OCI-LY3 (cell line): Measurements from ENCODE around the gene LYSMD2.

Source experiments
- H2AFZ ChIP-seq: fragments of 200-600, 300-600 bp; shearing (Covaris generic); 2 replicates; pipeline ENCODE4 v1.6.0; 2014; ENCODE audit warnings: antibody characterized with exemption, low read depth, low read length
- H3K27ac ChIP-seq: fragments of 200-600, 300-600 bp; sonication (generic); 2 replicates; pipeline ENCODE4 v1.5.1; 2014; ENCODE audit warnings: mild to moderate bottlenecking, low read length, moderate library complexity, mixed read lengths
- H3K27me3 ChIP-seq: fragments of 200-600, 300-600 bp; sonication (generic); 2 replicates; pipeline ENCODE4 v1.6.1; 2014; ENCODE audit warnings: low read depth, low read length, mixed read lengths
- H3K36me3 ChIP-seq: fragments of 200-600, 300-600 bp; sonication (generic); replicated peaks from 2 replicates; pipeline ENCODE3; 2014; ENCODE audit warnings: low read depth, low read length, mixed read lengths
- H3K4me1 ChIP-seq: fragments of 300-600, 200-600 bp; sonication (generic); 2 replicates; pipeline ENCODE4 v1.6.1; 2014; ENCODE audit warnings: low read length, mixed read lengths
- H3K4me2 ChIP-seq: fragments of 200-600, 300-600 bp; sonication (generic); 2 replicates; pipeline ENCODE4 v1.6.1; 2014; ENCODE audit warnings: low read length, mixed read lengths
- H3K4me3 ChIP-seq: fragments of 300-600, 200-600 bp; sonication (generic); 2 replicates; pipeline ENCODE4 v1.5.1; 2014; ENCODE audit warnings: antibody characterized with exemption, mild to moderate bottlenecking, low read length, moderate library complexity
- H3K79me2 ChIP-seq: fragments of 300-600, 200-600 bp; shearing (Covaris generic); 2 replicates; pipeline ENCODE4 v1.6.1; 2014; ENCODE audit warnings: mild to moderate bottlenecking, low read length, mixed read lengths
- H3K9ac ChIP-seq: fragments of 300-600, 200-600 bp; shearing (Covaris generic); 2 replicates; pipeline ENCODE4 v1.6.0; 2014; ENCODE audit warnings: mild to moderate bottlenecking, low read length, moderate library complexity
- H3K9me3 ChIP-seq: fragments of 200-600, 300-600 bp; shearing (Covaris generic); 2 replicates; pipeline ENCODE4 v1.6.1; 2014; ENCODE audit warnings: low read length, mixed read lengths; ENCODE audit not compliant: insufficient read depth
- H4K20me1 ChIP-seq: fragments of 200-600, 300-600 bp; sonication (generic); 2 replicates; pipeline ENCODE4 v1.6.1; 2016; ENCODE audit warnings: low read length, mixed read lengths; ENCODE audit not compliant: insufficient read depth
- EZH2phosphoT487 ChIP-seq: fragments of 200-600 bp; shearing (Covaris generic); IDR thresholded peaks from 2 replicates; pipeline ENCODE4 v1.6.1; 2018; ENCODE audit warnings: antibody characterized with exemption, mixed run types, low read depth
- TF ChIP-seq, protein P1 (sequence below): fragments of 200-600, 300-600 bp; sonication (generic); IDR thresholded peaks from 2 replicates; pipeline ENCODE4 v1.5.1; 2014; ENCODE audit warnings: antibody characterized with exemption, low read length, low read depth

Gene LYSMD2

GRCh38 chr15:51720201-51720995, 17.1 kb downstream of the LYSMD2 start:
- Histone ChIP-seq H3K4me1 (no peaks in the 10 kb centered on the region), H3K27ac (no peak overlapping the region), H3K79me2 (0 out of 2 replicates have a peak, but pooled peaks cover 3% of the 10 kb centered on the region), H3K9me3 (no peaks in the 10 kb centered on the region), H3K4me2 (no peak overlapping the region), H3K4me3 (no peak overlapping the region), H4K20me1 (no peaks in the 10 kb centered on the region), H3K9ac (no peak overlapping the region), H3K36me3 (peaks cover 34% of the 10 kb centered on the region), H2AFZ (no peak overlapping the region), H3K27me3 (no peaks in the 10 kb centered on the region)
- TF ChIP-seq, protein P1, sequence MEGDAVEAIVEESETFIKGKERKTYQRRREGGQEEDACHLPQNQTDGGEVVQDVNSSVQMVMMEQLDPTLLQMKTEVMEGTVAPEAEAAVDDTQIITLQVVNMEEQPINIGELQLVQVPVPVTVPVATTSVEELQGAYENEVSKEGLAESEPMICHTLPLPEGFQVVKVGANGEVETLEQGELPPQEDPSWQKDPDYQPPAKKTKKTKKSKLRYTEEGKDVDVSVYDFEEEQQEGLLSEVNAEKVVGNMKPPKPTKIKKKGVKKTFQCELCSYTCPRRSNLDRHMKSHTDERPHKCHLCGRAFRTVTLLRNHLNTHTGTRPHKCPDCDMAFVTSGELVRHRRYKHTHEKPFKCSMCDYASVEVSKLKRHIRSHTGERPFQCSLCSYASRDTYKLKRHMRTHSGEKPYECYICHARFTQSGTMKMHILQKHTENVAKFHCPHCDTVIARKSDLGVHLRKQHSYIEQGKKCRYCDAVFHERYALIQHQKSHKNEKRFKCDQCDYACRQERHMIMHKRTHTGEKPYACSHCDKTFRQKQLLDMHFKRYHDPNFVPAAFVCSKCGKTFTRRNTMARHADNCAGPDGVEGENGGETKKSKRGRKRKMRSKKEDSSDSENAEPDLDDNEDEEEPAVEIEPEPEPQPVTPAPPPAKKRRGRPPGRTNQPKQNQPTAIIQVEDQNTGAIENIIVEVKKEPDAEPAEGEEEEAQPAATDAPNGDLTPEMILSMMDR, result no peak
- no peak for TF ChIP-seq EZH2phosphoT487

GRCh38 chr15:51718746-51719145, 18.7 kb downstream of the LYSMD2 start:
- peaks cover 30% of the 10 kb centered on the region for H3K36me3 ChIP-seq
- no peak overlapping the region for H3K27ac ChIP-seq
- H2AFZ ChIP-seq, result no peak overlapping the region
- H3K4me1 ChIP-seq, result no peaks in the 10 kb centered on the region
- H3K9ac ChIP-seq, result no peak overlapping the region
- no peaks in the 10 kb centered on the region for H3K79me2 ChIP-seq
- no peaks in the 10 kb centered on the region for H3K27me3 ChIP-seq
- TF ChIP-seq, protein P1, result no peak
- TF ChIP-seq EZH2phosphoT487, result no peak
- H3K9me3 ChIP-seq, result no peaks in the 10 kb centered on the region
- no peak overlapping the region for H3K4me3 ChIP-seq
- H4K20me1 ChIP-seq, result no peaks in the 10 kb centered on the region
- H3K4me2 ChIP-seq, result no peak overlapping the region

- peaks cover 26% of the 10 kb centered on the region for H3K36me3 ChIP-seq
- no peaks in the 10 kb centered on the region for H3K4me1 ChIP-seq
- H3K4me3 ChIP-seq, result no peak overlapping the region
- no peaks in the 10 kb centered on the region for H3K79me2 ChIP-seq
- no peak overlapping the region for H2AFZ ChIP-seq
- H4K20me1 ChIP-seq, result no peaks in the 10 kb centered on the region
- no peaks in the 10 kb centered on the region for H3K9me3 ChIP-seq
- H3K27ac ChIP-seq, result no peak overlapping the region
- no peaks in the 10 kb centered on the region for H3K27me3 ChIP-seq
- H3K9ac ChIP-seq, result no peak overlapping the region
- TF ChIP-seq, protein P1, result no peak
- TF ChIP-seq EZH2phosphoT487, result no peak
- no peak overlapping the region for H3K4me2 ChIP-seq
Measured at GRCh38 chr15:51718219-51718618, 19.2 kb downstream of the LYSMD2 start.

GRCh38 chr15:51714911-51715310, 22.5 kb downstream of the LYSMD2 start:
- no peak overlapping the region for H3K9ac ChIP-seq
- no peak overlapping the region for H3K4me3 ChIP-seq
- no peak overlapping the region for H3K4me2 ChIP-seq
- no peaks in the 10 kb centered on the region for H3K79me2 ChIP-seq
- H3K27me3 ChIP-seq, result no peaks in the 10 kb centered on the region
- no peaks in the 10 kb centered on the region for H3K9me3 ChIP-seq
- no peak overlapping the region for H2AFZ ChIP-seq
- no peak overlapping the region for H3K27ac ChIP-seq
- TF ChIP-seq, protein P1, result no peak
- TF ChIP-seq EZH2phosphoT487, result no peak
- H3K4me1 ChIP-seq, result no peaks in the 10 kb centered on the region
- H4K20me1 ChIP-seq, result no peaks in the 10 kb centered on the region
- H3K36me3 ChIP-seq, result peaks cover 15% of the 10 kb centered on the region
